Lung (tissue), 12 donors: ENCODE data around the gene C22orf31. TPM values are rescaled to one million over a fixed set of nuclear protein-coding genes. Genes with fewer than 3 reads are reported as not detected.

Source experiments
- ATAC-seq: fragments of 200-7000 bp; cut with Tn5 transposase; one replicate; pipeline ENCODE4 v1.9.1; 2020; ENCODE audit warnings: moderate number of reproducible peaks; ENCODE audit not compliant: insufficient read depth, low FRiP score
- DNase-seq, 3 donors: peaks; one replicate each; pipeline ENCODE4 v3.0.0-alpha.2; 2013 to 2017
- H3K27ac ChIP-seq, 2 donors: one replicate each; pipeline ENCODE4 v1.5.1; 2013; ENCODE audit warnings: mild to moderate bottlenecking in 2 of 2, moderate library complexity in 2 of 2, control low read depth in 1 of 2, inconsistent platforms in 1 of 2, low read depth in 1 of 2, low read length in 1 of 2
- H3K27me3 ChIP-seq, 3 donors: one replicate each; pipeline ENCODE4 v1.5.1; 2013; ENCODE audit warnings: low read length in 2 of 3; ENCODE audit not compliant: control insufficient read depth in 3 of 3, insufficient read depth in 3 of 3
- H3K36me3 ChIP-seq, 4 donors: one replicate each; pipeline ENCODE4 v1.5.1; 2013; ENCODE audit warnings: low read length in 4 of 4, mild to moderate bottlenecking in 1 of 4, moderate library complexity in 1 of 4; ENCODE audit not compliant: control insufficient read depth in 4 of 4, insufficient read depth in 4 of 4
- H3K4me1 ChIP-seq, 5 donors: one replicate each; pipeline ENCODE4 v1.5.1; 2013; ENCODE audit warnings: low read length in 5 of 5, mild to moderate bottlenecking in 2 of 5, moderate library complexity in 1 of 5; ENCODE audit not compliant: control insufficient read depth in 5 of 5, insufficient read depth in 5 of 5
- H3K4me3 ChIP-seq: one replicate; pipeline ENCODE4 v1.5.1; 2013; ENCODE audit warnings: mild to moderate bottlenecking, control low read depth, moderate library complexity
- H3K9ac ChIP-seq, 2 donors: one replicate each; pipeline ENCODE4 v1.5.1; 2013; ENCODE audit warnings: low read length in 2 of 2, control low read depth in 1 of 2; ENCODE audit not compliant: insufficient read depth in 1 of 2
- H3K9me3 ChIP-seq, 4 donors: one replicate each; pipeline ENCODE4 v1.5.1; 2013; ENCODE audit warnings: low read length in 3 of 4, mild to moderate bottlenecking in 1 of 4, moderate library complexity in 1 of 4; ENCODE audit not compliant: control insufficient read depth in 4 of 4, insufficient read depth in 3 of 4
- WGBS, 2 donors: extraction: QIAGEN DNeasy Blood & Tissue Kit; methylation state at CpG; one replicate each; pipeline ENCODE4 v1.1.7; 2013; 5-methylcytosine and 5-hydroxymethylcytosine counted together
- polyA plus RNA-seq, 2 donors: library from polyadenylated mRNA; stranded (reverse); fragments of 200-250 nt; gene quantifications; one replicate each; pipeline ENCODE4 v1.2.1, GENCODE V29; 2013
- total RNA-seq, 2 donors: library from RNA; depleted of rRNA in 1 of 2; stranded (reverse); fragments of >200 nt in 1 of 2; gene quantifications; one replicate each; pipeline ENCODE4 v1.2.1, GENCODE V29; 2014 to 2021
- TF ChIP-seq, protein P1 (sequence below): IDR thresholded peaks from 2 replicates; pipeline ENCODE4 v1.5.1; 2012; ENCODE audit warnings: mild to moderate bottlenecking; ENCODE audit errors: control extremely low read depth, extremely low read depth
- donor health status: control.
- donor health status: control.
- donor health status: Bipolar disorder and iron deficiency.
- donor health status: healthy.
- donor health status: DM: yes; HTN: yes; CAD: no.

Gene C22orf31
- total and polyA plus RNA-seq, 4 donors = 0.07 to 0.30 TPM; not detected in 2

DNA sequence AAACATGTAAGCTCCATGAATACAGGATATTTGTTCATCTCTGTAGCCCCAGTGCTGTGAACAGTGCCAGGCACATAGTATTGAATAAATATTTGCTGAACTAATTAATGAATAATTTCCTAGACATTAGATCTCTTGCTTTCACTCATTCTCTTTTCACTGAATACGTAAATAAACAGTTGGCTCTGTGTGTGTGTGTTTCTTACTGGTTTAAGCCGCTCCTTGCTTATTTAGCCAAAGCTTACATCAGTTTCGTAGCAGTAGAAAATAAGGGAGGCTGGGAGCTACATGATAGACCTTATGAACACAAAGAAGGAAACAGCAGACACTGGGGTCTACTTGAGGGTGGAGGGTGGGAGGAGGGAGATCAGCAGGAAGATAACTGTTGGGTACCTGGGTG lies 28.4 kb upstream of the C22orf31 start:
- H3K27ac ChIP-seq = no peak overlapping the region
- no peaks in the 10 kb centered on the region for H3K27me3 ChIP-seq
- ATAC-seq (no peak), DNase-seq (no peak)
- TF ChIP-seq, protein P1, sequence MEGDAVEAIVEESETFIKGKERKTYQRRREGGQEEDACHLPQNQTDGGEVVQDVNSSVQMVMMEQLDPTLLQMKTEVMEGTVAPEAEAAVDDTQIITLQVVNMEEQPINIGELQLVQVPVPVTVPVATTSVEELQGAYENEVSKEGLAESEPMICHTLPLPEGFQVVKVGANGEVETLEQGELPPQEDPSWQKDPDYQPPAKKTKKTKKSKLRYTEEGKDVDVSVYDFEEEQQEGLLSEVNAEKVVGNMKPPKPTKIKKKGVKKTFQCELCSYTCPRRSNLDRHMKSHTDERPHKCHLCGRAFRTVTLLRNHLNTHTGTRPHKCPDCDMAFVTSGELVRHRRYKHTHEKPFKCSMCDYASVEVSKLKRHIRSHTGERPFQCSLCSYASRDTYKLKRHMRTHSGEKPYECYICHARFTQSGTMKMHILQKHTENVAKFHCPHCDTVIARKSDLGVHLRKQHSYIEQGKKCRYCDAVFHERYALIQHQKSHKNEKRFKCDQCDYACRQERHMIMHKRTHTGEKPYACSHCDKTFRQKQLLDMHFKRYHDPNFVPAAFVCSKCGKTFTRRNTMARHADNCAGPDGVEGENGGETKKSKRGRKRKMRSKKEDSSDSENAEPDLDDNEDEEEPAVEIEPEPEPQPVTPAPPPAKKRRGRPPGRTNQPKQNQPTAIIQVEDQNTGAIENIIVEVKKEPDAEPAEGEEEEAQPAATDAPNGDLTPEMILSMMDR = no peak
- peaks cover 0 to 42% (median 28%) of the 10 kb centered on the region in 5 donors for H3K4me1 ChIP-seq
- peaks cover 0 to 3% (median 0%) of the 10 kb centered on the region in 4 donors for H3K36me3 ChIP-seq
- 62 to 80% methylated on average over 3 of the region's 3 CpGs for WGBS, 2 donors
- H3K9ac ChIP-seq = peak overlapping the region in 1 of 2 donors; percentile 33
- no peaks in the 10 kb centered on the region for H3K9me3 ChIP-seq
- no peak overlapping the region for H3K4me3 ChIP-seq

DNA sequence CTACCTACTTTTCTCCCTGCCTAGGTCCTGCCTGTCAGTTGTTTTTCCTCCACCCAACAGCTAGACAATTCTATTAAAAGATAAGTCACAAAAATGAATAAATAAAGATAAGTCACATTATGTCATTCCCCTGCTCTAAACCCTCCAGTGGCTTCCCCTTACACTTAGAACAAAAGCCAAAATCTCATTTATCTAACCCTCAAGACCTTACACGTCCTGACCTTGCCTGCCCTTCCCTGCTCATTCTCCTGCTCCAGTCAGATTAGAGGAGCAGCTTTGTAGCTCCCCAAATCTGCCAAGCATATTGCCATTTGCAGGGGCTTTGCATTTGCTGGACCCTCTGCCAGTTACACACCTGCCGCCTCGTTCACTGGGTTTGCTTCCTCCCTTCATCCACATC lies 27.9 kb upstream of the C22orf31 start:
- H3K9ac ChIP-seq = peak overlapping the region in 1 of 2 donors; percentile 33
- no peaks in the 10 kb centered on the region for H3K27me3 ChIP-seq
- H3K4me3 ChIP-seq = no peak overlapping the region
- 54 to 57% methylated on average over 3 of the region's 3 CpGs for WGBS, 2 donors
- H3K4me1 ChIP-seq = peaks cover 0 to 42% (median 25%) of the 10 kb centered on the region in 5 donors
- no peak for ATAC-seq
- TF ChIP-seq, protein P1 = no peak
- H3K9me3 ChIP-seq = no peaks in the 10 kb centered on the region
- DNase-seq = no peak
- no peak overlapping the region for H3K27ac ChIP-seq
- H3K36me3 ChIP-seq = no peaks in the 10 kb centered on the region

DNA sequence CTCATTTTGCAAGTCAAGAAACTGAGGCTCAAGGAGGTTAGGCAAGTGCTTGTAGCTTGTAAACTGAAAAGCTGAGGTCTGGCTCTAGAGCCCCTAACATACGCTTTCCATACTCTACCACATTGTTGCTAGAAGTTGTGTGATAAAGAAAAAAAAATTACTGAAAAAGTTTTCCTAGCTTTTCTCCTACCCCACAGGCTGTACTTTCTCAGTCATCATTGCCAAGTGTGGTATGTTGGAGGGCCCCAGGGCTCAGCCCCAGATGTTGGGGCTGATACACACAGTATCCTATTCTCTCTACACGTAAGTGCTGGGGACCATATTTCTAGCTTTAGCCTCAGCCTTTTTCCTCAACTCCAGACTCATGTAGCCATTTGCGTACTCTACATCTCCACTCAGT lies 27.2 kb upstream of the C22orf31 start:
- ATAC-seq (no peak), DNase-seq (peak in 2 of 3 donors; percentile 67 to 78)
- Histone ChIP-seq H3K4me3 (no peak overlapping the region), H3K9me3 (no peaks in the 10 kb centered on the region), H3K4me1 (peaks cover 6 to 48% (median 20%) of the 10 kb centered on the region in 5 donors), H3K9ac (peak overlapping the region in 1 of 2 donors; percentile 3), H3K27ac (no peak overlapping the region), H3K27me3 (no peaks in the 10 kb centered on the region), H3K36me3 (no peaks in the 10 kb centered on the region)
- TF ChIP-seq, protein P1 = no peak
- WGBS, 2 donors = 96 to 98% methylated on average over 3 of the region's 3 CpGs

DNA sequence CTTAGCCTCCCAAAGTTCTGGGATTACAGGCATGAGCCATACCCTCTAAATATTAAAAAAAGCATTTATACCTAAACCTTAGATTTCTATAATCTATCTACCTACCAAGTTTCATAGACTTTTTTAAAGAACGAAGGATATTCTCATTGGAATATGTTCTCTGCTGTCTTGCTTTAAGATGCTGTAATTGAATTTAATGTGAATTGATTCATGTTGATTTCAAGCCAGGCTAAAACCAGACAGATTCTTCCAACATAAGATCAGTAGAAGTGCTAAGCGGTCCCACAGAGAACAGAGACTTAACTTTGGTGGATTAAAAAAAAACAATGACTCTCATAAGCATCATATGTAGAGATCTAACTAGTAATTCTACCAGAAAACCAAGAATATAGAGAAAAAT lies 25.4 kb upstream of the C22orf31 start:
- 94 to 95% methylated on average over 2 of the region's 2 CpGs for WGBS, 2 donors
- no peak overlapping the region for H3K27ac ChIP-seq
- no peak overlapping the region for H3K9ac ChIP-seq
- no peak for ATAC-seq
- H3K27me3 ChIP-seq = no peaks in the 10 kb centered on the region
- H3K36me3 ChIP-seq = no peaks in the 10 kb centered on the region
- no peak overlapping the region for H3K4me3 ChIP-seq
- H3K9me3 ChIP-seq = no peaks in the 10 kb centered on the region
- H3K4me1 ChIP-seq = peaks cover 4 to 47% (median 13%) of the 10 kb centered on the region in 5 donors
- DNase-seq = no peak
- TF ChIP-seq, protein P1 = no peak
